HG03442 (cell line): Measurements from ENCODE around the gene METTL25.

Experiments
- ATAC-seq: cut with Tn5 transposase; IDR thresholded peaks from one replicate; pipeline ENCODE4 v1.9.1; 2021; ENCODE audit warnings: mild to moderate bottlenecking, moderate library complexity; ENCODE audit not compliant: unreplicated experiment

METTL25 gene

DNA sequence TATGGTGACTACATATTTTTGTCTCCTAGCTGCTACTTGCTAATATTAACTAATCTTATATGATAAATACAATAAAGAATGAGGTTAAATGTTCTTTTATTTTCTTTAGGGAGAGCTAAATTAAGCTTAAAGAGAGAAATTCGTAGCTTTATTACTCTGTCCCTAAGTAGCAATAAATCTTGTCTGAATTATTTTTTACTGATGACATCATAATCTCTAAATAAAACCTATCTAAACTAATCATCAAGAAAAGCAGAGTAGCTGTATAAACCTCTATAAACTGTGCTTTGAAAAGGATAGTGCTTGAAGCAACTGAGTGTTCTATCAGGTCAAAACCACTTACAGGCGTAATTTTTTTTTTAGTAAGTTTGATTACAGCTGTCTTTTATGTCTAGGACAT lies 42.5 kb downstream of the METTL25 start:
- ATAC-seq, result no peak

DNA sequence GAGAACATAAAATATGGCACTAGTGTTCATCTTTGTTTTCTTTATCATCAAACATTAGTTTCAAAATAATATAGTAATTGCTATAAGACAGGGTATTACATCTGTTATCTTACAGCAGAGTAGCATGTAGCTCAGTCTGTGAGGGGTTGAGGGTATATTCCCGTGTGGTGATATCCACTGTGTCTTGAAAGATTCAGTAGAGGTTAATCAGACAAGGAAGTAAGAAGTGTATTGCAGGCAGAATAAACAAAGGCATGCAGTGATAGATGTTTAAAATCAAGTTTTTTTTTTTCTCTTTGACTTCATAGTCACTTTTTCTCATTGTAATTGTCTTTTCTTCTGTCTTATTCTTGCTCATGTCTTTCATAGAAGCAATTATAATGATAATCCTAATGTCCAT lies 48.3 kb downstream of the METTL25 start:
- ATAC-seq, result no peak

DNA sequence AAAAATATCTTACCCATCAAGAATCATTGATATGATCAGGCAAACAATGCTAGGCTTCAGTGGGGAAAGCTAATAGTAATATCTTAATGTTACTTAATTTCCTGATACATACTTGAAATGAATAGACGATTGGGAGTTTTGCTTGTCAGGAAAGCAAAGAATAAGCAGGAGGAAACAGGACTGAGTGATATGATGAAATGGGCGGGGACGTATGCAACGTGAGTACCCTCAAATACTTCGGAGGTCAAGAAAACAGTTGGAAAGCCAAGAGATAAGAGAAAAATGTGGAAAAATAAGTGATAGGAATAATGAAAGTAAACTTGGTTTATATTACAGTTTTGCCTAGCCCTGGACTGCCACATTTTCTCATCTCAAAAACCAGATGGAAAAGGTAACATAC lies 49.2 kb downstream of the METTL25 start:
- ATAC-seq, result no peak

- no peak for ATAC-seq
These were observed 50.5 kb downstream of the METTL25 start for GRCh38 chr12:82408844-82409243.

DNA sequence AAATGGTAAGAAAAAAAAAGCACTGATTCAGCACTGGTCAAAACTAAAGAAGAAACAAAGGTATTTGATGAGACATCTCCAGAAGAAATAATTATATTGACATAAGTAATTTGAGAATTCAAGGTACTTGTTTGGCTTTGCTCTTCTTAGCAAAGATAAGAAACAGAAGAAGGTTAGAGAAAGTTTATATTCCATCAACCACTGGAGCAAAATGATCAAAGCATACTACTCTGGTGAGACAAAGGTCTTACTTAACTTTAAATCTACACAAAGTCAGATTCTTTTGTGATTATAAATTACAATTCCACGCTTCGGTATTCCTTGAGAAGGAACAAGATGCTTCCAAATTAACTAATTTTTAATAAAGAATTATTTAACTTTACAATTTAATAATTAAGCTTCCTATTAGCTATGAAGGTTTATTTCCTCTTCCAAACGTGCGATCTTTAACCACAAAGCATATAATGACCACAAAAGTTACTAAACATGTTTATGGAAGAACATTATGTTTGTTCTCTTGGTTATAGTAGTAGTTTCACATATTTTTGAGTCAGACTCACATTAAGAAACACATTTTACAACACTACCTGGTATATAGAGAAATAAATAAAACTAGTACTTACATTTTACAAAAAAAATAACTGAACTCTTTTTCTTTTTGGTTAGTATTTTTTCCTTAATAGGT lies 53.4 kb downstream of the METTL25 start:
- ATAC-seq, result no peak

- no peak for ATAC-seq
These were observed 53.9 kb downstream of the METTL25 start for GRCh38 chr12:82412246-82412645.

- no peak for ATAC-seq
These were observed 55.7 kb downstream of the METTL25 start for GRCh38 chr12:82414044-82414443.

GRCh38 chr12:82414926-82415325 lies 56.6 kb downstream of the METTL25 start:
- ATAC-seq, result no peak

GRCh38 chr12:82415402-82415801 lies 57.1 kb downstream of the METTL25 start:
- no peak for ATAC-seq

- no peak for ATAC-seq
These were observed 66.9 kb downstream of the METTL25 start for GRCh38 chr12:82425241-82425640.

DNA sequence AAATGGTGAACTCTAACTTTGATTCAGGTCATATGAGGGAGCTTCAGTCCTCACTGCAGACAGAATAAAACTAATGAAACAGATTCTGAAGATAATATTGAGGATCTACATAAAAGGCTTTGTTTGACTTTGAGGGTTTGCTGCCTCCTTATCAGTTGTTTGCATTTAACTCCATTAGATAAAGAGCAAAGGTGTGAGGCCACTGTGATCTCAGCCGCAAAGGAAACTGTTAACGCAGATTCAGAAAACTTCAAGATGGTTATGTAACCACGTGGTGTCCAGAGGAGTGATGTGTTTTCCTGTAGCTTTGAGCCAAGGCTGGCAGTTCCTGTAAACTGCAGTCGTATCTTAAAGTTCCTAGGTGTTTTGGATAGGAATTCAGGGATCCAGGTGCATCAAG lies 67.8 kb downstream of the METTL25 start:
- no peak for ATAC-seq

- no peak for ATAC-seq
These were observed 68.3 kb downstream of the METTL25 start for GRCh38 chr12:82426586-82426985.

DNA sequence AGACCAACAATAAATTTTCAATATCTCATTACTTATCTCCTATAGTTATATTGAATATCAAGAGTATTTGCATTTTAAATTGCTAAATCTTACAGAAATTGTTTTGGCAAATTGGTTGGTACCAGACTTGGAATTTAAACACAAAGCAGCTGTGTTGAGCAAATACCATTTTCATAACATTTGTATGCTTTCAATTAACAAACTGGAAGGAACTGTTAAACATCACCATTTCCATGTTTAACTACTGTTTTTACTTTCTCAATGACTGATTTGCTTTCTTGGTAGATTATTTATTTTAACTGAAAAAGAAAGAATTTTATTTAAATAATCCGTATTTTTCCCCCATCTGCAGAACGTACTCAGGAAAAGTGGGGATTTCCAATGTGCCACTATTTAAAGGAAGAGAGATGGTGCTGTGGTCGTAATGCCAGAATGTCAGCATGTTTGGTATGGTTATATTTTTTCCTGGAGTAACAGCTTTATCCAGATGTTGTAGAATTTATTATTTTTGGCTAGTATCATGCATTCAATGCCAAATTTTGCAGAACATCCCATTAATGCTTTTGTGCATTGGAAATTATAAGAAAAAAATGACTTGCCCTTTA lies 72.3 kb downstream of the METTL25 start:
- ATAC-seq, result no peak

GRCh38 chr12:82434392-82434911 lies 76.1 kb downstream of the METTL25 start:
- no peak for ATAC-seq

- ATAC-seq, result no peak
These were observed 78.0 kb downstream of the METTL25 start for GRCh38 chr12:82436354-82436753.

DNA sequence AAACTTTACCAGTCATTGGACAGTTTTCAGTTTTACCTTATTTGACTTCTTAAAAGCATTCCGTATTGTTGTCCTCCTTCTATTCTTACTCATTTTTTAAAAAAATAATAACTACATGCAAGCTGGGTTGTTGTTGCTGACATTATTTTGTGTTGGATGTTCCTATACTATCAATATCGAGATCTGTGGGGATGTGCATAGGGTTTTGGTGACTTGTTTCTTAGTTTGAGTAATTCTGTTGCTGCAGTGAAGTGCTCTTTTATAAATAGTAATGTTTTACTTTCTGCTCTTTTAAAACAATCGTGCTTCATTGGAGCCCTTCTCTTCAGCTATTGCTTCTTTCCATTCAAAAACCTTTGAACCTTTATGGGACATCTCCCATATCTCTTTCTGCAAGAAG lies 79.4 kb downstream of the METTL25 start:
- peak; percentile 38 for ATAC-seq

DNA sequence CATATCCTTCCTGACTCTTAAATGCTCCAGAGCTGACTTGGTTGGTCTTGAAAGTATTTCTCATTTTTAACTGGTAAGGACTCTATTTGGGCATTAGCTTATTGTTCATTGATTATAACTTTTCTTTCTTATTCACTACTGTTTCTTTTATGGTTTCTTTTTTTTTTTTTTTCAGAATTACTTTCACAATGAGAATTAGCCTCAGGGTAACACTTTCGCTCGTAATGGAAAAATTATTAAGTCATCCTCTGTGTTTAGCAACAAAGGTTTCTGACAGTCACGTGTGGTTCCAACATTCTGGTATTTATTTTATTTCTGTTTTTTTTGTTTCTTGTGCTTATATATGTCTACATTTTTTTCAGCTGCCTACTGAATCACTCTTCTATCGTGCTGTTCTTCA lies 80.0 kb downstream of the METTL25 start:
- ATAC-seq, result peak; percentile 58

- ATAC-seq, result no peak
These were observed 82.6 kb downstream of the METTL25 start for GRCh38 chr12:82440885-82441284.

GRCh38 chr12:82448911-82449578 lies 90.7 kb downstream of the METTL25 start:
- ATAC-seq, result no peak

GRCh38 chr12:82456633-82457032 lies 98.3 kb downstream of the METTL25 start:
- no peak for ATAC-seq

GRCh38 chr12:82458101-82458500 lies 99.8 kb downstream of the METTL25 start:
- ATAC-seq, result no peak

DNA sequence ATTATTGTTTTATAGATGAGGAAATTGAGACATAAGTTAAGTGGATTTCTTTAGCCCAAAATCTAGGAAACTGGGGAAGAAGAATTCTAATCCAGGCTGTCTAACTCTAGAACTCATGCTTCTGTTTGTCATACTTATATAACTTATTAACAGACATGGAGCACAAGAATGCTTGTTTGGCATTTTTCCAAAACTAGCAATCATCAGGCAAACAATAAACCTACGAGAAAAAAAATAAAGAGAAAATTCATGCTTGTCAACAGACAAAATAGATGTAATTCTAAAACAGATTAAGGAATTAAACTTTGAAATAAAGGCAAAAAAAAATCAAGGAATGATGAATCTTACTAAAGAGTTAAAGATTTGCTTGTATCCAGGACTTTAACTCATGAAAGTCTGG lies 103.1 kb downstream of the METTL25 start:
- ATAC-seq, result no peak
